Left ventricle myocardium inferior (tissue), 1 donor: ENCODE data around the gene NEK10. TPM values are rescaled to one million over a fixed set of nuclear protein-coding genes. Genes with fewer than 3 reads are reported as not detected.

ENCODE experiments used
- DNase-seq: peaks from one replicate; pipeline ENCODE4 v3.0.0-alpha.2; 2020
- H3K27ac ChIP-seq: fragments of 200-600 bp; replicated peaks from 2 replicates; pipeline ENCODE4 v1.8.0; 2021
- H3K27me3 ChIP-seq: fragments of 200-600 bp; 2 replicates; pipeline ENCODE4 v1.8.0; 2021; ENCODE audit warnings: low read depth
- H3K36me3 ChIP-seq: fragments of 200-600 bp; 2 replicates; pipeline ENCODE4 v1.8.0; 2021
- H3K4me1 ChIP-seq: fragments of 200-600 bp; 2 replicates; pipeline ENCODE4 v1.8.0; 2021
- H3K4me3 ChIP-seq: fragments of 200-600 bp; 2 replicates; pipeline ENCODE4 v1.8.0; 2021; ENCODE audit warnings: mild to moderate bottlenecking, moderate library complexity
- H3K9me3 ChIP-seq: fragments of 200-600 bp; replicated peaks from 2 replicates; pipeline ENCODE4 v1.8.0; 2021
- CTCF ChIP-seq: fragments of 200-600 bp; IDR thresholded peaks from 2 replicates; pipeline ENCODE4 v1.8.0; 2021; ENCODE audit warnings: antibody characterized with exemption, mild to moderate bottlenecking, borderline replicate concordance
- intact Hi-C: fragments of 100-400 bp; cut with micrococcal nuclease; formaldehyde crosslinking; loops from one replicate; pipeline ENCODE4 v1.11.0; 2022
- total RNA-seq: library from RNA; stranded (reverse); fragmentation: NEBNext Ultra II Directional; extraction: Animal tissue kit (Norgen Biotek cat#: 25700); gene quantifications from one replicate; pipeline ENCODE4 v1.2.1, GENCODE V29; 2021
- donor health status: DM: no; HTN: yes; CAD: no; lungs with severe emphysema.

Gene NEK10
- total RNA-seq, 1 donor from 2014 or later, result 11.5 TPM

- H3K27ac ChIP-seq, result no peak overlapping the region
- no peak overlapping the region for H3K4me3 ChIP-seq
- TF ChIP-seq CTCF, result no peak
- H3K4me1 ChIP-seq, result peaks cover 14% of the 10 kb centered on the region
- DNase-seq, result no peak
- H3K9me3 ChIP-seq, result no peaks in the 10 kb centered on the region
- intact Hi-C loops, result no loop called here
- H3K27me3 ChIP-seq, result no peaks in the 10 kb centered on the region
- H3K36me3 ChIP-seq, result no peaks in the 10 kb centered on the region
Observed at GRCh38 chr3:27072810-27073651, 296.2 kb downstream of the NEK10 start.

GRCh38 chr3:27060336-27060735 is 308.8 kb downstream of the NEK10 start:
- no peak overlapping the region for H3K4me3 ChIP-seq
- no peaks in the 10 kb centered on the region for H3K27me3 ChIP-seq
- DNase-seq, result no peak
- H3K9me3 ChIP-seq, result peaks cover 21% of the 10 kb centered on the region
- H3K4me1 ChIP-seq, result no peaks in the 10 kb centered on the region
- no peak for TF ChIP-seq CTCF
- H3K27ac ChIP-seq, result no peak overlapping the region
- intact Hi-C loops, result no loop called here
- H3K36me3 ChIP-seq, result no peaks in the 10 kb centered on the region

Other genes starting within 250 kb of the NEK10 start
- 12.2 TPM for gene SLC4A7, start 115.0 kb upstream of the NEK10 start, total RNA-seq